HG03432 (cell line): ENCODE results near the gene NIM1K.
"Not testable (repeated sequence)": the region's sequence is repeated elsewhere in the genome, so short reads cannot be mapped to it uniquely, and the experiment has no call there.

Experiments used
- ATAC-seq: cut with Tn5 transposase; IDR thresholded peaks from one replicate; pipeline ENCODE4 v1.9.1; 2021; ENCODE audit warnings: mild to moderate bottlenecking, moderate library complexity; ENCODE audit not compliant: unreplicated experiment

Gene NIM1K

GRCh38 chr5:43274435-43275114 lies 82.5 kb downstream of the NIM1K start:
- no peak for ATAC-seq

- no peak for ATAC-seq
These were observed 83.4 kb downstream of the NIM1K start for GRCh38 chr5:43275391-43275790.

DNA sequence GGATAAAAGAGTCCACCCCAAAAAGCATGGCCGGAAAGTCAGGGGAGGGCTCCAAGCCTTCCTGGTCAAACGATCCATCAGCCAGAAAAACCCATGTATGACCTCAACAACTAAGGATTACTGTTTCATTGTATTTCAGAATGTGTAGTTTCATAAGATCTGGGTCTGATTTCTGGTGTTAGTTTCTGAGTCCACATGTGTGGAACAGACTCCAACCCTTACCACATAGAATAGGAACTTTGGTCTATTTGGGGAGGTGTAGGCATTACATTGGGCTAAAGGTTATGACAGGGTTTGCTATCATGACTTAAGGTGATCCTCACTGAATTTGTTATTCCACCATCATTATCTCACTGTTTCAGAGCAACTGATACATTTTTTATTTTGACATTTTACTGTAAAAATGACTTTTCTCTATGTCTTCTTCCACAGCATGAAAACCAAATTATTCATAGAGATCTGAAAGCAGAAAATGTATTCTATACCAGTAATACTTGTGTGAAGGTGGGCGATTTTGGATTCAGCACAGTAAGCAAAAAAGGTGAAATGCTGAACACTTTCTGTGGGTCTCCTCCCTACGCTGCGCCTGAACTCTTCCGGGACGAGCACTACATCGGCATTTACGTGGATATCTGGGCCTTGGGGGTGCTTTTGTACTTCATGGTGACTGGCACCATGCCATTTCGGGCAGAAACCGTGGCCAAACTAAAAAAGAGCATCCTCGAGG lies 87.7 kb downstream of the NIM1K start:
- ATAC-seq: no peak

GRCh38 chr5:43281840-43282658 lies 90.0 kb downstream of the NIM1K start:
- ATAC-seq: no peak

- ATAC-seq: peak; percentile 41
These were observed 94.6 kb downstream of the NIM1K start for GRCh38 chr5:43286623-43287022.

DNA sequence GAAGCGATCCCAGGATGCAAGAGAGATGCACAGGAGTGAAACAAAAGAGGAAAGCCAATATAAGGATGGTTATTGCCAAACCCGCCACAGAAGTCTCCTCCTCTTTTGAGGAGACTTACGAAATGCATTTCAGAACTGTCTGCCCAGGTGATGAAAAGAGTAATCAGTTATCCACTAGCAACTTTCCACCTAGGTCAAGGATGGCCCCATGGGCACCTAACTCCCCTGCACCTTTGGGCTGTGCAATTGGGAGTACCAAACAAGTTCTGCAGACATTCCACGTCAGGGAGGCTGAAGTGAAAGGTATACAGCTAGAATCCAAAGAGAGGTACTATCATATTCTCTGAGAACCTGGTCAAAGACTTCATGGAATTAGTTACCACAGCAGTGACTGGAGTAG lies 95.5 kb downstream of the NIM1K start:
- ATAC-seq: no peak

DNA sequence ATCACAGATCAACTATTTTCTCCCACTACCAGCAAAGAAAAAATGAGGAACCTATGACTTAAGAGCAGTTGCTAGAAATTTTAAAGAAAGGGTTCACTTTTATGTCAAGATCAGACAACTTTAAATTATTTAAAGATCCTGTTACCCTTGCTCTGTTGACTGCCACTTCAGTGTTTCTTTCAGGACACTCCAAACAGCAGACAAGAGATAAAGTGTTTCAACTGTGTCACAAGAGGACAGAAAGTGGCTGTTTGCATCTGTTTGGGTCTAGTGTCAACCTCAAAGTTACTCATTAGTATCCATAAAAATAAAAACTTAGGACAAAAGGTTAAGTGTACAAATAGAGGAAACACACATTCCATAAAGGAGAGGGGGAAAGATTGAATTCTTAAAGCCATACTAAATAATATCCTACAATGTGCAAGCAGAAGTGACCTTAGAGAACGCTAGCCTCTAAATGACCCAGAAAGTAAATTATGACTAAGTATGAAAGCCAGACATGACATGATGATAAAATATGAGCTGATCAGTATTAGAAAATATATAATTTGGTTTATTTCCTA lies 96.3 kb downstream of the NIM1K start:
- no peak for ATAC-seq

GRCh38 chr5:43290726-43291125 lies 98.7 kb downstream of the NIM1K start:
- no peak for ATAC-seq

DNA sequence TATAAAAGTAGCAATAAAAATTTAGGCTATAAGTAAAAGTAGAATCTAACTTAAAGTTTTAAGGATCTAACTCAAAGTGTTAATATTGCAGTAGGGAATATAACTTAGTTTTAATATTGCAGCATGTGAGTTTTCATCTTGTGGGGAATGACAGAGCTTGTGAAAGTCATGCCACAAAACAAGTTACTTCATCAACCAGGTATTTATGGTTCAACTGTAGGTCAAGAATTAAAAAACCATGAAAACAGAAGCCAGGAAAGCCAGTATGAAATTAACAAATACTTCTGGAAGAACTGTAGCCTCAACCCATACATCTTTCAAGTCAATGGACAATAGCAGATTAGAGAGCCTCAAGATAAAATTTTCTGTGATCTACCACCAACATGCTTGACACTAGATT lies 102.2 kb downstream of the NIM1K start:
- no peak for ATAC-seq

DNA sequence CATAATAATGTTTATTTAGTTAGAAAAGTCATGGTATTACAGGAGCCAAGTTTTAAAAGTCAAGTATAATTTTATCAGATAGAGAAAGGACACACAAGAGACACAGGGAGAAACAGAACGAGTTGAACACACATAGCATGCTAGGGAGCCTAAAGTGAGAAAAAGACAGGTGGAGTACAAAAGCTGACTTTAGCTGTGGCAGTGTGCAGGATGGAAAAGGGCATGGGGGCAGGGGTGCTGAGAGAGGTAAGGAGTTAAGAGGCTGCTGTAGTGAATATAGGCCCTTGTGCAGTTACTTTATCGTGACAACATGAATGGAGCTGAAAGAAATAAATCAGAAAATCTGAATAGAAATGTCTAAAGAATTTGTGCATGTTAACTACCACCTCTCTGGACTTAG lies 103.2 kb downstream of the NIM1K start:
- ATAC-seq: no peak

DNA sequence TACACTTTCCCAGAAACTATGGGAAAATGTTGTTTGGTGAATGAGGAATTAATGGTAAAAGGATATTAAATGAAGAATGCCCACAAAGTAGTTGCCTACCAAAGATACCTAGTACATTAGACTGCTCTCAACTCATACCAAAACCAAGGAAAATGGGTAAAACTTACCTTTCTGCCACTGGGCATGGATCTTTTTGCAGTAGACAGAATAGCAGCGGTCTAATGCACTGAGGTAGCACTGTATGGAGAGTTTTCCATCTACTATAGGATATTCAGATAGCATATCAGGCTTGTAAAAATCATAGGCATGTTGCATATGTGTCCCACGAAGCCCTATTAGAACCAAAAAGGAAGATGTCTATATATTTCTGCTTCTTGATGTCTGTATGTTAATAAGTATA lies 104.8 kb downstream of the NIM1K start:
- no peak for ATAC-seq

GRCh38 chr5:43298443-43298842 lies 106.4 kb downstream of the NIM1K start:
- ATAC-seq: no peak

DNA sequence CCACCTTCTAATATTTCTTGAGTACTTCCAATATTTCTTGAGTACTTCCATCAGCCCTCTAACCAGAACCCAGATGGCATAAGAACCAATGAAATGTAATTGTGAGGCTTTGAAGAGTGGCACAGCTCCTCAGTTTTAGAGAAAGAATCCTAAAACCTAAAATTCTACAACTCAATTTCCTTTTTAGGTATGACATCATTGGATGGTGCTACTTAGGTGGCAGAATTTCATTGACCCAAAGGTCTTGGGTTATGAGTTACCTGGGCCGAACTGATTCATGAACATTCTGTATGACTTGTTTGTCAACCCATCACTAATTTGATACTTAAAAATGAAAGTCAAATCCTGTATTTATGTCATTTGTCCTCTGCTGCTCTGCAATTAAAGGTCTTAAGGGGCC lies 108.1 kb downstream of the NIM1K start:
- no peak for ATAC-seq

- no peak for ATAC-seq
These were observed 109.6 kb downstream of the NIM1K start for GRCh38 chr5:43301653-43302091.

GRCh38 chr5:43302481-43302880 lies 110.5 kb downstream of the NIM1K start:
- ATAC-seq: no peak

GRCh38 chr5:43303242-43303641 lies 111.2 kb downstream of the NIM1K start:
- no peak for ATAC-seq

DNA sequence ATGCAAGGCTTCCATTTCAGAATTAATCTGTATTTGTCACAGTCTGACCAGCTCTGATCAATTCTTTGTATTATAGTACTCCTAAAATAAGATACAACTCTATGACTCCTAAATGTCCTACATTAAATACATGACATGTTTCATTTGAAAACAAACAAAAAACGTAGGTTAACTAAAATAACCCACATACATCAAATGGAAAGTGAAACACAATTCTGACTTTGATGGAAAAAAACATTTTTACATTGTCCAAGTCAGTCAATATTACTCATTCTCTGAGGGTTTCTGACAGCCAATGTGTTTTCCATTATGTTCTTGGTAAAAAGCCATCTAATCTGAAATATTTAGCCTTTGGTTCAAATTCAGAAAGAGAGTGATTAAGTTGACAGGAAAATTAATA lies 112.5 kb downstream of the NIM1K start:
- no peak for ATAC-seq

DNA sequence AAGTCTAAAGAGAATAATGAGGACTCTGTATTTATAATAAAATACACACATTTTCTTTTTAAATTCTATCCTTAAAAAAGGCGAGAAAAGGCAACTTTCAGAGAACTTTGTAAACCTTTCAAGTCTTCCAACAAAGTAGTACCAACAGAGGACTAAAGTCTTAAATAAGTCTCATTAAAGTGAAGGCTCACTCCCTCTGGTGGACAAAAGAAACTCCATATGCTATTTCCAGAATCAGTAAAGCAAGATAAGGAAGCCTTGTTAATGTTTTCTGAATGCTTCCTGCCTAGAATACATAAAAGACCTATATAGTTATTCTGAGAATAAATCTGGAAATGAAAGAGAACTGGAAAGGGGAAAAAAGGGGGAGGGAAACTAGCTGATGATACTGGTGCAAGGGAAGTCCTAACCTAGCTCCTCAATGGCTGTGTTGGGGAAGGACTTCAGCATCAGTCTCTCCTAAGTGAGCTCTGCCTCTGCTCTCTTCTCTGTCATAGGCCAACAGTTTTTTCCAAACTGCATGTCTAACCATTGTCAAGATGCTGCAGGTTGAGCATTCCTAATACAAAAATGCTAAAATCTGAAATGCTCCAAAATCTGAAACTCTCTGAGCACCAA lies 114.0 kb downstream of the NIM1K start:
- peak; percentile 64 for ATAC-seq

GRCh38 chr5:43306954-43307353 lies 114.9 kb downstream of the NIM1K start:
- not testable (repeated sequence) for ATAC-seq

DNA sequence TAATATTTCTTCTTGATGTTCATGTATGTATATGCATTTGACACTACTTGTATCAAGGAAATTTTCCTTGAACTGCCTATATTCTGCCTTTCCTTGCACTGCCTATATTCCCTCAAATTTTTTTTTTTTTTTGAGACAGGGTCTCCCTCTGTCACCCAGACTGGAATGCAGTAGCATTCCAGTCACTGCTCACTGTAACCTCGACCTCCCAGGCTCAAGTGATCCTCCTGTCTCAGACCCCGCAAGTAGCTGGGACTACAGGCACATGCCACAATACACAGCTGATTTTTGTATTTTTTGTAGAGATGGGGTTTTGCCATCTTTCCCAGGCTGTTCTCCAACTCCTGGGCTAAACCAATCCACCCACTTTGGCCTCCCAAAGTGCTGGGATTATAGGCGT lies 117.1 kb downstream of the NIM1K start:
- ATAC-seq: no peak

GRCh38 chr5:43309637-43310036 lies 117.6 kb downstream of the NIM1K start:
- ATAC-seq: no peak
